HepG2 (cell line): Measurements from ENCODE around the gene SMIM12. TPM values are rescaled to one million over a fixed set of nuclear protein-coding genes. Genes with fewer than 3 reads are reported as not detected.

Source experiments
- ATM ChIP-seq: fragments of 450-650 bp; IDR thresholded peaks from 2 replicates; pipeline ENCODE4 v1.7.1; 2017; ENCODE audit warnings: mild to moderate bottlenecking, borderline replicate concordance
- BCL6 ChIP-seq: IDR thresholded peaks from 2 replicates; pipeline ENCODE4 v1.6.1; 2016; ENCODE audit warnings: missing genetic modification reagents, missing compliant biosample characterization
- BHLHE40 ChIP-seq: IDR thresholded peaks from 2 replicates; pipeline ENCODE4 v1.6.1; 2011; ENCODE audit warnings: low read length, improper control_type of control experiment
- CCDC6 ChIP-seq: sonication (generic); formaldehyde crosslinking; IDR thresholded peaks from 2 replicates; pipeline ENCODE4 v1.8.1; 2022; ENCODE audit warnings: mild to moderate bottlenecking, missing genetic modification reagents, moderate library complexity
- EEA1 ChIP-seq: sonication (generic); formaldehyde crosslinking; IDR thresholded peaks from 2 replicates; pipeline ENCODE4 v1.5.1; 2020; ENCODE audit warnings: mild to moderate bottlenecking, missing genetic modification reagents, borderline replicate concordance
- FOXC1 ChIP-seq: sonication (generic); formaldehyde crosslinking; IDR thresholded peaks from 2 replicates; pipeline ENCODE4 v1.8.0; 2022; ENCODE audit warnings: mild to moderate bottlenecking, missing genetic modification reagents, borderline replicate concordance
- HNF4A ChIP-seq: sonication (generic); formaldehyde crosslinking; IDR thresholded peaks from 2 replicates; pipeline ENCODE4 v1.4.0; 2020; ENCODE audit warnings: missing genetic modification reagents
- JARID2 ChIP-seq: sonication (generic); formaldehyde crosslinking; IDR thresholded peaks from 2 replicates; pipeline ENCODE4 v1.8.1; 2023; ENCODE audit warnings: missing genetic modification reagents, inconsistent platforms; ENCODE audit not compliant: insufficient replicate concordance
- KDM5A ChIP-seq: fragments of 200-600 bp; sonication (generic); IDR thresholded peaks from 2 replicates; pipeline ENCODE4 v1.7.0; 2018; ENCODE audit warnings: antibody characterized with exemption, mild to moderate bottlenecking, low read length, borderline replicate concordance
- NR2F1 ChIP-seq, 2 experiments: fragments of 450-650 bp in 1 of 2; formaldehyde crosslinking in 1 of 2; IDR thresholded peaks; 2 replicates each; pipeline versions ENCODE4 v1.5.0 to v1.6.1; 2016 to 2020; ENCODE audit warnings: mild to moderate bottlenecking in 1 of 2, missing compliant biosample characterization in 1 of 2, missing genetic modification reagents in 1 of 2, moderate library complexity in 1 of 2
- REPIN1 ChIP-seq: sonication (generic); formaldehyde crosslinking; IDR thresholded peaks from 2 replicates; pipeline ENCODE4 v1.8.0; 2022; ENCODE audit warnings: missing genetic modification reagents, low read depth, mild to moderate bottlenecking, borderline replicate concordance
- SP5 ChIP-seq: IDR thresholded peaks from 2 replicates; pipeline ENCODE4 v1.6.1; 2016; ENCODE audit warnings: low read depth, borderline replicate concordance
- ZMYM4 ChIP-seq: sonication (generic); formaldehyde crosslinking; IDR thresholded peaks from 2 replicates; pipeline ENCODE4 v1.8.1; 2023; ENCODE audit warnings: mild to moderate bottlenecking, missing genetic modification reagents
- ZNF143 ChIP-seq: sonication (generic); formaldehyde crosslinking; IDR thresholded peaks from 2 replicates; pipeline ENCODE4 v1.4.0; 2020; ENCODE audit warnings: missing genetic modification reagents
- ZNF326 ChIP-seq: sonication (generic); formaldehyde crosslinking; IDR thresholded peaks from 2 replicates; pipeline ENCODE4 v1.4.0; 2020; ENCODE audit warnings: missing genetic modification reagents, borderline replicate concordance
- ZNF430 ChIP-seq: sonication (generic); formaldehyde crosslinking; IDR thresholded peaks from 2 replicates; pipeline ENCODE4 v1.9.0; 2021; ENCODE audit warnings: mild to moderate bottlenecking, missing genetic modification reagents
- ZNF572 ChIP-seq: sonication (generic); formaldehyde crosslinking; IDR thresholded peaks from 2 replicates; pipeline ENCODE4 v1.5.1; 2020; ENCODE audit warnings: mild to moderate bottlenecking, missing genetic modification reagents
- ZNF790 ChIP-seq: sonication (generic); formaldehyde crosslinking; IDR thresholded peaks from 2 replicates; pipeline ENCODE4 v1.8.0; 2022; ENCODE audit warnings: missing genetic modification reagents, mild to moderate bottlenecking, borderline replicate concordance
- polyA plus RNA-seq, 8 experiments: library from polyadenylated mRNA; depleted of rRNA in 3 of 8; stranded (reverse) in 7 of 8; unstranded in 1 of 8; fragments of >200 nt; fragmentation: Illumina TruSeq in 4 of 8; extraction: Trizol in 4 of 8; gene quantifications; 2 replicates each; pipeline versions ENCODE4 v1.2.1 to v1.2.3, GENCODE V29; 2011 to 2016; ENCODE audit warnings: low read depth in 4 of 8, missing spikeins in 1 of 8, mixed read lengths in 1 of 8; ENCODE audit not compliant: insufficient read depth in 1 of 8
- total RNA-seq, 5 experiments: library from RNA; depleted of rRNA; stranded (reverse); fragments of >200 nt; fragmentation: Illumina TruSeq; extraction: Trizol; gene quantifications; 2 replicates each; pipeline ENCODE4 v1.2.3, GENCODE V29; 2016; ENCODE audit warnings: low read depth in 1 of 5
- TF ChIP-seq, protein P1 (sequence below), 2 experiments: IDR thresholded peaks; 2 replicates each; pipeline ENCODE4 v1.6.1; 2011 to 2012; ENCODE audit warnings: low read length in 2 of 2, borderline replicate concordance in 1 of 2, low read depth in 1 of 2, mild to moderate bottlenecking in 1 of 2, moderate library complexity in 1 of 2
- TF ChIP-seq, protein P2 (sequence below): sonication (generic); formaldehyde crosslinking; IDR thresholded peaks from 2 replicates; pipeline ENCODE4 v1.5.0; 2020; ENCODE audit warnings: mild to moderate bottlenecking, missing genetic modification reagents
- TF ChIP-seq, protein P3 (sequence below): sonication (generic); formaldehyde crosslinking; IDR thresholded peaks from 2 replicates; pipeline ENCODE4 v1.5.0; 2020; ENCODE audit warnings: mild to moderate bottlenecking, missing genetic modification reagents, borderline replicate concordance

SMIM12 gene
- total and polyA plus RNA-seq, 2 of the 13 experiments (the other 11 are each of a cell fraction or from before 2014, with no cell fraction given) = 20.1 to 41.3 TPM

DNA sequence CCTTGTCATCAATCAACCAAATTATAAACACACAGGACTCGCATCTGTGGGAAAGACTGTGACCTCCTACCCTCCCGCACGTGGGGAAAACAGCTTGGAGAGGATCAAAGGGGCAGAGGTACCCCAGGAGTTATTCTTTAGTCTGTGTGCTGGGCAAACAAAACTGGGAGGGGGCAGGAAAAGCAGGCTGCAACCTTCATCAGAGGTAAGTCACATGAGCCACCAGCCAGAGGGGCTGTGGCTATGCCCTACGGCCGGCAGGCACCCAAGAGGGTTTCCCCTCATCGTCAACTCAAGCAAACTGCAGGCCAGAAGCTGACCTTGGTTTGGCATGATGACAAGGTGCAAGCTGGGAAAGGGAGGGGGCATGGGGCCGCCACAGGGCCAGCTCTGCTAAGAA is 12.5 kb downstream of the SMIM12 start (continued):
- TF ChIP-seq ZNF790 (CRISPR knock-in tag) (no peak), ZNF572 (CRISPR knock-in tag) (no peak), ATM (no peak), CCDC6 (no peak), ZMYM4 (CRISPR knock-in tag) (0 out of 2 replicates have a peak, but pooled peaks have one; percentile 29), HNF4A (peak; percentile 40), BHLHE40 (peak; percentile 88), ZNF326 (CRISPR knock-in tag) (no peak), SP5 (CRISPR knock-in tag) (no peak), ZNF143 (CRISPR knock-in tag) (peak; percentile 63), REPIN1 (CRISPR knock-in tag) (0 out of 2 replicates have a peak, but pooled peaks have one; percentile 33), KDM5A (no peak), BCL6 (CRISPR knock-in tag) (peak; percentile 79), ZNF430 (CRISPR knock-in tag) (no peak), JARID2 (CRISPR knock-in tag) (no peak), EEA1 (CRISPR knock-in tag) (no peak), NR2F1 (CRISPR knock-in tag; IDR thresholded peaks at IDR 0.05) (peak in 1 of 2 experiments; percentile 28; a peak in 1 of 4 replicates), FOXC1 (CRISPR knock-in tag) (no peak)
- TF ChIP-seq, protein P1, sequence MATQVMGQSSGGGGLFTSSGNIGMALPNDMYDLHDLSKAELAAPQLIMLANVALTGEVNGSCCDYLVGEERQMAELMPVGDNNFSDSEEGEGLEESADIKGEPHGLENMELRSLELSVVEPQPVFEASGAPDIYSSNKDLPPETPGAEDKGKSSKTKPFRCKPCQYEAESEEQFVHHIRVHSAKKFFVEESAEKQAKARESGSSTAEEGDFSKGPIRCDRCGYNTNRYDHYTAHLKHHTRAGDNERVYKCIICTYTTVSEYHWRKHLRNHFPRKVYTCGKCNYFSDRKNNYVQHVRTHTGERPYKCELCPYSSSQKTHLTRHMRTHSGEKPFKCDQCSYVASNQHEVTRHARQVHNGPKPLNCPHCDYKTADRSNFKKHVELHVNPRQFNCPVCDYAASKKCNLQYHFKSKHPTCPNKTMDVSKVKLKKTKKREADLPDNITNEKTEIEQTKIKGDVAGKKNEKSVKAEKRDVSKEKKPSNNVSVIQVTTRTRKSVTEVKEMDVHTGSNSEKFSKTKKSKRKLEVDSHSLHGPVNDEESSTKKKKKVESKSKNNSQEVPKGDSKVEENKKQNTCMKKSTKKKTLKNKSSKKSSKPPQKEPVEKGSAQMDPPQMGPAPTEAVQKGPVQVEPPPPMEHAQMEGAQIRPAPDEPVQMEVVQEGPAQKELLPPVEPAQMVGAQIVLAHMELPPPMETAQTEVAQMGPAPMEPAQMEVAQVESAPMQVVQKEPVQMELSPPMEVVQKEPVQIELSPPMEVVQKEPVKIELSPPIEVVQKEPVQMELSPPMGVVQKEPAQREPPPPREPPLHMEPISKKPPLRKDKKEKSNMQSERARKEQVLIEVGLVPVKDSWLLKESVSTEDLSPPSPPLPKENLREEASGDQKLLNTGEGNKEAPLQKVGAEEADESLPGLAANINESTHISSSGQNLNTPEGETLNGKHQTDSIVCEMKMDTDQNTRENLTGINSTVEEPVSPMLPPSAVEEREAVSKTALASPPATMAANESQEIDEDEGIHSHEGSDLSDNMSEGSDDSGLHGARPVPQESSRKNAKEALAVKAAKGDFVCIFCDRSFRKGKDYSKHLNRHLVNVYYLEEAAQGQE (IDR thresholded peaks at IDR 0.05; ENCODE audit: borderline replicate concordance in 1 of 2, low read depth in 1 of 2, low read length in 2 of 2) = no peak
- TF ChIP-seq, protein P2, sequence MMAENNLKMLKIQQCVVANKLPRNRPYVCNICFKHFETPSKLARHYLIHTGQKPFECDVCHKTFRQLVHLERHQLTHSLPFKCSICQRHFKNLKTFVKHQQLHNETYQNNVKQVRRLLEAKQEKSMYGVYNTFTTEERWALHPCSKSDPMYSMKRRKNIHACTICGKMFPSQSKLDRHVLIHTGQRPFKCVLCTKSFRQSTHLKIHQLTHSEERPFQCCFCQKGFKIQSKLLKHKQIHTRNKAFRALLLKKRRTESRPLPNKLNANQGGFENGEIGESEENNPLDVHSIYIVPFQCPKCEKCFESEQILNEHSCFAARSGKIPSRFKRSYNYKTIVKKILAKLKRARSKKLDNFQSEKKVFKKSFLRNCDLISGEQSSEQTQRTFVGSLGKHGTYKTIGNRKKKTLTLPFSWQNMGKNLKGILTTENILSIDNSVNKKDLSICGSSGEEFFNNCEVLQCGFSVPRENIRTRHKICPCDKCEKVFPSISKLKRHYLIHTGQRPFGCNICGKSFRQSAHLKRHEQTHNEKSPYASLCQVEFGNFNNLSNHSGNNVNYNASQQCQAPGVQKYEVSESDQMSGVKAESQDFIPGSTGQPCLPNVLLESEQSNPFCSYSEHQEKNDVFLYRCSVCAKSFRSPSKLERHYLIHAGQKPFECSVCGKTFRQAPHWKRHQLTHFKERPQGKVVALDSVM = no peak
- TF ChIP-seq, protein P3, sequence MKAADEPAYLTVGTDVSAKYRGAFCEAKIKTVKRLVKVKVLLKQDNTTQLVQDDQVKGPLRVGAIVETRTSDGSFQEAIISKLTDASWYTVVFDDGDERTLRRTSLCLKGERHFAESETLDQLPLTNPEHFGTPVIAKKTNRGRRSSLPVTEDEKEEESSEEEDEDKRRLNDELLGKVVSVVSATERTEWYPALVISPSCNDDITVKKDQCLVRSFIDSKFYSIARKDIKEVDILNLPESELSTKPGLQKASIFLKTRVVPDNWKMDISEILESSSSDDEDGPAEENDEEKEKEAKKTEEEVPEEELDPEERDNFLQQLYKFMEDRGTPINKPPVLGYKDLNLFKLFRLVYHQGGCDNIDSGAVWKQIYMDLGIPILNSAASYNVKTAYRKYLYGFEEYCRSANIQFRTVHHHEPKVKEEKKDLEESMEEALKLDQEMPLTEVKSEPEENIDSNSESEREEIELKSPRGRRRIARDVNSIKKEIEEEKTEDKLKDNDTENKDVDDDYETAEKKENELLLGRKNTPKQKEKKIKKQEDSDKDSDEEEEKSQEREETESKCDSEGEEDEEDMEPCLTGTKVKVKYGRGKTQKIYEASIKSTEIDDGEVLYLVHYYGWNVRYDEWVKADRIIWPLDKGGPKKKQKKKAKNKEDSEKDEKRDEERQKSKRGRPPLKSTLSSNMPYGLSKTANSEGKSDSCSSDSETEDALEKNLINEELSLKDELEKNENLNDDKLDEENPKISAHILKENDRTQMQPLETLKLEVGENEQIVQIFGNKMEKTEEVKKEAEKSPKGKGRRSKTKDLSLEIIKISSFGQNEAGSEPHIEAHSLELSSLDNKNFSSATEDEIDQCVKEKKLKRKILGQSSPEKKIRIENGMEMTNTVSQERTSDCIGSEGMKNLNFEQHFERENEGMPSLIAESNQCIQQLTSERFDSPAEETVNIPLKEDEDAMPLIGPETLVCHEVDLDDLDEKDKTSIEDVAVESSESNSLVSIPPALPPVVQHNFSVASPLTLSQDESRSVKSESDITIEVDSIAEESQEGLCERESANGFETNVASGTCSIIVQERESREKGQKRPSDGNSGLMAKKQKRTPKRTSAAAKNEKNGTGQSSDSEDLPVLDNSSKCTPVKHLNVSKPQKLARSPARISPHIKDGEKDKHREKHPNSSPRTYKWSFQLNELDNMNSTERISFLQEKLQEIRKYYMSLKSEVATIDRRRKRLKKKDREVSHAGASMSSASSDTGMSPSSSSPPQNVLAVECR (CRISPR knock-in tag) = peak; percentile 35; the same call in 1 of the 2 replicates
